Neutrophil (primary cell): ENCODE measurements around the gene RAB27B.
"Not testable (repeated sequence)": the region's sequence is repeated elsewhere in the genome, so short reads cannot be mapped to it uniquely, and the experiment has no call there.

Source experiments
- H3K27ac ChIP-seq: fragments of 200-600 bp; sonication (generic); 2 replicates; pipeline ENCODE4 v1.5.1; 2016; ENCODE audit warnings: mild to moderate bottlenecking, moderate library complexity
- H3K27me3 ChIP-seq: fragments of 200-600 bp; sonication (generic); 2 replicates; pipeline ENCODE4 v1.6.0; 2016; ENCODE audit warnings: mild to moderate bottlenecking
- H3K36me3 ChIP-seq: fragments of 200-600 bp; sonication (generic); 2 replicates; pipeline ENCODE4 v1.5.1; 2017
- H3K4me1 ChIP-seq, 2 experiments: fragments of 200-600 bp in 1 of 2; sonication (generic) in 1 of 2; 1 replicate in 1 of 2; 2 replicates in 1 of 2; pipeline versions ENCODE4 v1.5.1 to v1.6.1; 2013 to 2016; ENCODE audit warnings: low read depth in 1 of 2, low read length in 1 of 2, mild to moderate bottlenecking in 1 of 2, moderate library complexity in 1 of 2; ENCODE audit not compliant: control insufficient read depth in 1 of 2, insufficient read depth in 1 of 2
- H3K4me3 ChIP-seq, 2 experiments: fragments of 200-600 bp in 1 of 2; sonication (generic) in 1 of 2; 1 replicate in 1 of 2; 2 replicates in 1 of 2; pipeline ENCODE4 v1.5.1; 2013 to 2016; ENCODE audit warnings: low read depth in 1 of 2, low read length in 1 of 2, mild to moderate bottlenecking in 1 of 2, moderate library complexity in 1 of 2
- H3K9me3 ChIP-seq: fragments of 200-600 bp; sonication (generic); 2 replicates; pipeline ENCODE4 v1.5.1; 2016
- CTCF ChIP-seq: fragments of 200-600 bp; sonication (generic); IDR thresholded peaks from 2 replicates; pipeline ENCODE4 v1.5.1; 2016; ENCODE audit warnings: antibody characterized with exemption

Gene RAB27B

GRCh38 chr18:54815086-54815485 lies 13.2 kb upstream of the RAB27B start:
- no peaks in the 10 kb centered on the region for H3K9me3 ChIP-seq
- no peak for TF ChIP-seq CTCF
- no peak overlapping the region for H3K27ac ChIP-seq

GRCh38 chr18:54820785-54821275 lies 7.4 kb upstream of the RAB27B start:
- not testable (repeated sequence) for H3K9me3 ChIP-seq, H3K36me3 ChIP-seq, H3K27me3 ChIP-seq, H3K27ac ChIP-seq, H3K4me3 ChIP-seq, H3K4me1 ChIP-seq

More at GRCh38 chr18:54815086-54815485, 13.2 kb upstream of the RAB27B start:
- Histone ChIP-seq H3K36me3 (no peaks in the 10 kb centered on the region), H3K4me1 (no peaks in the 10 kb centered on the region), H3K27me3 (no peaks in the 10 kb centered on the region), H3K4me3 (no peak overlapping the region)

- H3K27me3 ChIP-seq, result peaks cover 15% of the 10 kb centered on the region
- H3K27ac ChIP-seq, result no peak overlapping the region
- H3K4me1 ChIP-seq, result peaks cover under 1 to 6% of the 10 kb centered on the region in 2 experiments
- H3K9me3 ChIP-seq, result no peaks in the 10 kb centered on the region
- no peaks in the 10 kb centered on the region for H3K36me3 ChIP-seq
- no peak for TF ChIP-seq CTCF
- H3K4me3 ChIP-seq, result no peak overlapping the region
These were observed 5.1 kb upstream of the RAB27B start for GRCh38 chr18:54822872-54823845.

- H3K4me3 ChIP-seq, result no peak overlapping the region
- H3K9me3 ChIP-seq, result no peaks in the 10 kb centered on the region
- no peaks in the 10 kb centered on the region for H3K36me3 ChIP-seq
- H3K4me1 ChIP-seq, result peaks cover 9 to 17% of the 10 kb centered on the region in 2 experiments
- H3K27me3 ChIP-seq, result peaks cover 31% of the 10 kb centered on the region
- H3K27ac ChIP-seq, result no peak overlapping the region
- TF ChIP-seq CTCF, result no peak
These were observed 3.5 kb upstream of the RAB27B start for GRCh38 chr18:54824761-54825160.

GRCh38 chr18:54825601-54826344 lies 2.5 kb upstream of the RAB27B start:
- no peaks in the 10 kb centered on the region for H3K36me3 ChIP-seq
- peaks cover 9 to 17% of the 10 kb centered on the region in 2 experiments for H3K4me1 ChIP-seq
- H3K4me3 ChIP-seq, result no peak overlapping the region
- no peak overlapping the region for H3K27ac ChIP-seq
- H3K9me3 ChIP-seq, result no peaks in the 10 kb centered on the region
- TF ChIP-seq CTCF, result no peak
- H3K27me3 ChIP-seq, result peaks cover 35% of the 10 kb centered on the region
